ENCODE measurements around the gene PLAC8. TPM values are rescaled to one million over a fixed set of nuclear protein-coding genes. Genes with fewer than 3 reads are reported as not detected.
"Not testable (repeated sequence)": the region's sequence is repeated elsewhere in the genome, so short reads cannot be mapped to it uniquely, and the experiment has no call there.

PLAC8 gene
- total RNA-seq, 2 experiments from 2014 or later, result 193 to 198 TPM

DNA sequence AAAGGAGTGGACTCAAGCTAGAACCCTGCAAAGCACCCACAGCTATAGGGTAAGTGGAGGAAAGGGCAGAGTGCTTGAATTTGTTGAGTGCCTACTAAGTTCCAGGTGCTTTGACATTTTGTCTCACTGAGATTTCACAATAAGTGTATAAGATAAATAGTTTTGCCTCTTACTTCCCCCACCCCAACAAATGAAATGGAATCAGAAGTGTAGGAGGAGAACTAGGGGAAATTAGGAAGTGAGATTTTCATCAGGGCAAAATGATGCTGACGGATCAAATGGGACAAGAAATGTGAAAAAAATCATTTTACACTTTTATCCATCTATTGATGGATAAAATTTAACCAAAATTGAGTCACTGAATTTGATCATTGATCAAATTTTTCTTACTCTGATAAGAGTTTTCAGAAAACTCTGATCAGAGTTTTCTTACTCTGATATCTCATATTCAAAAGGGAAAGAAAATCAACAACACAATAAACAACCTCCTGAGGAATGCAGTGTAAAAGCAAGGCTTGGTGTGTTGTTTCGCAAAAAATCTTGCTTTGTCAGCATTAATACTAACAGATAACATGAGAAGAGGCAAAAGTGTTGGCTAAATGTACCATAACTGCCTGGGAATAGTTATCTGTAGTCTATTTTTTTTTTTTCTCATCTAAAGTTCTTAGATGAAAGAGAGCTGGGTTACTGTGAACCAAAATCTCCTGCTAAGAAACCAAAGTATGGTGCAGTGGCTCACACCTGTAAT lies 24.9 kb downstream of the PLAC8 start:
- no peak for ATAC-seq
- H3K36me3 Mint-ChIP-seq (ENCODE audit: low read depth), result peaks cover 70% of the 10 kb centered on the region
- ChIA-PET POLR2A (no interaction called here), CTCF (interaction anchor here (1.0 to 1.2 kb wide), 2 partner anchors 15 to 21 kb away, joined by 3 read pairs; no protein-coding TSS in a partner anchor)
- DNase-seq, result no peak
- H3K27me3 Mint-ChIP-seq (ENCODE audit: low read depth), result no peaks in the 10 kb centered on the region
- H3K27ac Mint-ChIP-seq, result peak overlapping the region; percentile 7
- no peak overlapping the region for H3K4me3 Mint-ChIP-seq
- H3K9me3 Mint-ChIP-seq (ENCODE audit: insufficient read depth), result no peaks in the 10 kb centered on the region
- H3K4me1 Mint-ChIP-seq (ENCODE audit: low read depth), result peaks cover 12% of the 10 kb centered on the region

DNA sequence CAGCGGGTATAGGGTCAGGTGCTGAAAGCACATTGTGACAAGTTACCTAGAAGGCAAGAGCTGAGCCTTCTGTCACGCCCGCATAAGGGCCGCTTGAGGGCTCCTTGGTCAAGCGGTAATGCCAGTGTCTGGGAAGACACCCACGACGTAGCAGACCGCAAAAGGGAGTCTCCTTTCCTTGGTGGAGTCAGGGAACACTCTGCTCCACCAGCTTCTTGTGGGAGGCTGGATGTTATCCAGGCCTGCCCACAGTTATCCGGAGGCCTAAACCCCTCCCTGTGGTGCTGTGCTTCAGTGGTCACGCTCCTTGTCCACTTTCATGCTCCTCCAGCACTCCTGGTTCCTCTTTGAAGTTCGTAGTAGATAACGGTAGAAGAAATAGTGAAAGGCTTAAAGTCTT lies 29.6 kb downstream of the PLAC8 start:
- ChIA-PET POLR2A (interaction anchor here (0.7 to 1.3 kb wide), 5 partner anchors 12 to 271 kb away, joined by 3 to 5 read pairs (median 4); no protein-coding TSS in a partner anchor), CTCF (interaction anchor here (0.6 to 4.4 kb wide), 17 partner anchors 10 to 198 kb away, joined by 3 to 39 read pairs (median 7); no protein-coding TSS in a partner anchor)
- Mint-ChIP-seq H3K4me1 (ENCODE audit: low read depth) (peaks cover 36% of the 10 kb centered on the region), H3K36me3 (ENCODE audit: low read depth) (peaks cover 55% of the 10 kb centered on the region)
- H3K27me3 Mint-ChIP-seq (ENCODE audit: low read depth); H3K4me3 Mint-ChIP-seq; H3K9me3 Mint-ChIP-seq (ENCODE audit: insufficient read depth); ATAC-seq; H3K27ac Mint-ChIP-seq; DNase-seq: not testable (repeated sequence)

DNA sequence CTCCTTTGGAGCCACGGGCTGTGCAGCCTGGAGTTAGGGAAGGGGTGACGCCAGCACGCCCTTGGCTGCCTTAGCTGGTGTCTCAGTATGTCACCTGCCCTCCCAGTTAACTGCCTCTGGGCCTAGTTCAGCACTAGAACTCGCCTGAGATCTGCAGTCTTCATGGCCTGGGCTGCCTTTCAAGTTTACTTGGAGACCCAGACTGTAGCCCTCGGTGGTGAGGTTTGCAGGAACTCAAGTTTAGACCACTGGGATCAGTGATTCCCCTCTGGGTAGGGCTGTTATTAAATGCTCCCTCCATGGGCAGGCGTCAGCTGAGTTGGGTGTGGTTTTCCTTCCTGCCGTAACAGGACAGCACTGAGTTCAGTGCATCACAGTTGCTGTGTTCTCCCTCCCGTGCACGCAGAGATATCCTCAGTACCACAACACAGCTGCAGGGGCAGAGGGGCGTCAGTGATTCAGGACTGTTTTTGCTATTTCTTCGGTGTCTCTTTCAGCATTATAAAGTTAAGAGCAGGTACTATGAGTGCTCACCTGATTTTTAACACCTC lies 30.5 kb downstream of the PLAC8 start:
- Mint-ChIP-seq H3K9me3 (ENCODE audit: insufficient read depth) (peaks cover 4% of the 10 kb centered on the region), H3K27ac (peak overlapping the region; percentile 90), H3K4me1 (ENCODE audit: low read depth) (peaks cover 36% of the 10 kb centered on the region), H3K4me3 (peak overlapping the region; percentile 38), H3K27me3 (ENCODE audit: low read depth) (no peaks in the 10 kb centered on the region), H3K36me3 (ENCODE audit: low read depth) (peaks cover 53% of the 10 kb centered on the region)
- peak; percentile 87 for DNase-seq
- ChIA-PET CTCF (interaction anchor here (0.6 to 4.4 kb wide), 23 partner anchors 9 to 200 kb away, joined by 3 to 39 read pairs (median 6); partner anchors contain the start of gene COQ2), POLR2A (interaction anchor here (0.7 to 1.6 kb wide), 7 partner anchors 9 to 134 kb away, joined by 3 to 5 read pairs (median 3); no protein-coding TSS in a partner anchor)
- ATAC-seq, result peak; percentile 98

DNA sequence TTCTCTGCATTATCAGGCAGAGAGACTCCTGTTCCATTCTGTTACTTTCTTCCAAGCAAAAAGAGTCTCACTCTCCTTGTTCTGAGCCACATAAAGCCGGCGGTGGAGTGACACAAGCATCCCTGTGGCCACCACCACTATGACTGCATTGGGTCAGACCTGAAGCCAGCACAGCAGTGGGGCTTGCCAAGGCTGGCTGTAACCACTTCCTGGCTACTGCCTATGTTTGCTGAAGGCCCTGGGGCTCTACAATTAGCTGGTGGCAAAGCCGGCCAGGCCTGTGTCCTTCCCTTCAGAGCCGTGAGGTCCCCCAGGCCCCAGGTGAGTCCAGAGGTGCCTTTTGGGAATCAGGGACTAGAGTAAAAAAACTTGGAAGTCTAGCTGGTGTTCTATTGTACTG lies 31.8 kb downstream of the PLAC8 start:
- ATAC-seq (no peak), DNase-seq (peak; percentile 27)
- peaks cover 39% of the 10 kb centered on the region for H3K4me1 Mint-ChIP-seq (ENCODE audit: low read depth)
- H3K27ac Mint-ChIP-seq, result peak overlapping the region; percentile 90
- peaks cover 46% of the 10 kb centered on the region for H3K36me3 Mint-ChIP-seq (ENCODE audit: low read depth)
- H3K4me3 Mint-ChIP-seq, result no peak overlapping the region
- ChIA-PET CTCF (interaction anchor here (1.2 to 4.4 kb wide), 8 partner anchors 8 to 199 kb away, joined by 3 to 39 read pairs (median 10); no protein-coding TSS in a partner anchor), POLR2A (interaction anchor here (0.6 to 1.6 kb wide), 4 partner anchors 9 to 105 kb away, joined by 3 to 4 read pairs (median 3); no protein-coding TSS in a partner anchor)
- H3K9me3 Mint-ChIP-seq (ENCODE audit: insufficient read depth), result peaks cover 4% of the 10 kb centered on the region
- H3K27me3 Mint-ChIP-seq (ENCODE audit: low read depth), result no peaks in the 10 kb centered on the region

DNA sequence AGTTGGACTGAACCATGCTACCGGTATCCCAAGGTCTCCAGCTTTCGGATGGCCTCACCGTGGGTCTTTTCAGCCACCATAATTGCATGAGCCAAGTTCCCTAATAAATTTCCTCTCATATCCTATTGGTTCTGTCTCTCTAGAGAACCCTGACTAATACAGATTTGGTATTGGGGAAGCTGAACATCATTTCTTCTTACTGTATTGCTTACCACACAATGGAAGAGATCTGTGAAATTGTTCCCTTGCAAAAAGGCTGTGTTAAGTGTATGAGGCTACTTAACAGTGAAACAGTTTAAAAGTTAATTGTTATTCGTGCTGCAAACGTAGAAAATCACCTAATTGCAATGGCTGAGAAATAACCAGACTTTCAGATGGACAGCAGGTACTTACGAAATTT lies 34.0 kb downstream of the PLAC8 start:
- H3K27me3 Mint-ChIP-seq (ENCODE audit: low read depth), result no peaks in the 10 kb centered on the region
- ChIA-PET CTCF (interaction anchor here (0.8 to 3.7 kb wide), 3 partner anchors 171 to 204 kb away, joined by 3 to 13 read pairs (median 6); partner anchors contain the start of gene COQ2), POLR2A (no interaction called here)
- H3K27ac Mint-ChIP-seq, result no peak overlapping the region
- peaks cover 40% of the 10 kb centered on the region for H3K4me1 Mint-ChIP-seq (ENCODE audit: low read depth)
- no peak for ATAC-seq
- DNase-seq, result no peak
- peaks cover 49% of the 10 kb centered on the region for H3K36me3 Mint-ChIP-seq (ENCODE audit: low read depth)
- H3K9me3 Mint-ChIP-seq (ENCODE audit: insufficient read depth), result peaks cover 4% of the 10 kb centered on the region
- H3K4me3 Mint-ChIP-seq, result no peak overlapping the region

DNA sequence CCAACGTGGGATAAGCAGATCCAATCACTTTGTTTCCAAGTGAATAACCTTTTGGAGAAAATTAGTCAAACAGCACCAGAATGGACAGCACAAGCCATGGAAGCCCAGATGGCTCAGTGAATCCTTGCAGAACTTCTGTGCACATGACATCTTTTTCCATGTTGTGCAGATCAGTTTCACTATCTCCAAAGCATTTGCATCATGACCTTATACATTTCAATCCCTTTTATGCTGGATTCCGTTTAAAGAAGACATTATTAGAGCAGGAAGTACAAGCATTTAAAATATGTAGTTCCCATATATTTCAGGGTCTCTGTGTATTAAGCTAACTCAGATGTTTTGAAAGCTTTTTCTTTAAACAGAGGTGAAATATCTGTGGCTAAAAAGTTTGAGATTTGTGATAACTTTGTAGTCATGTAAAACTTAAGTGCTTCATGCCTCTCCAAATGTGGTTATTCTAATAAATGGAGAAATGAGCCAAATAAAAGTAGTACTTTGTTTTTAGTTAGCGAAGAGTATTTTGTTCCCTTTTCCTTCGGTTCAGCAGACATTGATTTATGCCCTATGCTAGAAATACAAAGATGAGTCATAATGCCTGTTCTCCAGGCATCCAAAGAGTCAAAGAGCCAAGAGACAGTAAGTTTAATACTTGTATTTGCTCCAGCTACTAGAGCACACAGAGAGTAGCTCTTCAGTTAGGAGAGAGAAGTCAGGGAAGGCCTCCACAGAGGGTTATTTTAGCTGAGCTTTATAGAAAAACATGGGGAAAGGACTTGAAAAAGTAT lies 39.0 kb downstream of the PLAC8 start:
- DNase-seq, result no peak
- ChIA-PET CTCF (interaction anchor here (0.7 to 4.1 kb wide), 19 partner anchors 9 to 379 kb away, joined by 3 to 54 read pairs (median 4); partner anchors contain the start of gene COQ2), POLR2A (interaction anchor here (0.6 to 2.2 kb wide), 5 partner anchors 8 to 247 kb away, joined by 3 to 8 read pairs (median 3); no protein-coding TSS in a partner anchor)
- Mint-ChIP-seq H3K4me3 (no peak overlapping the region), H3K27me3 (ENCODE audit: low read depth) (no peaks in the 10 kb centered on the region), H3K9me3 (ENCODE audit: insufficient read depth) (no peaks in the 10 kb centered on the region), H3K27ac (no peak overlapping the region), H3K36me3 (ENCODE audit: low read depth) (peaks cover 47% of the 10 kb centered on the region), H3K4me1 (ENCODE audit: low read depth) (peaks cover 17% of the 10 kb centered on the region)
- no peak for ATAC-seq

DNA sequence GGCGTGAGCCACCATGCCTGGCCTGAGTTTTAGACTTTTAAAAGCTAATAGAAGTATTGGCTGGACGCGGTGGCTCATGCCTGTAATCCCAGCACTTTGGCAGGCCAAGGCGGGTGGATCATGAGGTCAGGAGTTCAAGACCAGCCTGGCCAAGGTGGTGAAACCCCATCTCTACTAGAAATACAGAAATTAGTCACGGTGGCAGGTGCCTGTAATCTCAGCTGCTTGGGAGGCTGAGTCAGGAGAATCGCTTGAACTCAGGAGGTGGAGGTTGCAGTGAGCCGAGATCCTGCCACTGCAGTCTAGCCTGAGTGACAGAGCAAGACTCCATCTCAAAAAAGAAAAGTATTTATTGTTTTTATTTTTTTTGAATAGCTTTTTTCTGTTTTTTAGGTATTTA lies 39.7 kb downstream of the PLAC8 start:
- ChIA-PET POLR2A (interaction anchor here (0.6 to 2.2 kb wide), 5 partner anchors 8 to 248 kb away, joined by 3 to 8 read pairs (median 3); no protein-coding TSS in a partner anchor), CTCF (interaction anchor here (0.6 to 4.1 kb wide), 26 partner anchors 10 to 379 kb away, joined by 3 to 54 read pairs (median 4); partner anchors contain the start of genes COPS4 and COQ2)
- not testable (repeated sequence) for H3K9me3 Mint-ChIP-seq (ENCODE audit: insufficient read depth); H3K27me3 Mint-ChIP-seq (ENCODE audit: low read depth); DNase-seq; ATAC-seq; H3K27ac Mint-ChIP-seq; H3K4me3 Mint-ChIP-seq
- peaks cover 51% of the 10 kb centered on the region for H3K36me3 Mint-ChIP-seq (ENCODE audit: low read depth)
- peaks cover 17% of the 10 kb centered on the region for H3K4me1 Mint-ChIP-seq (ENCODE audit: low read depth)

DNA sequence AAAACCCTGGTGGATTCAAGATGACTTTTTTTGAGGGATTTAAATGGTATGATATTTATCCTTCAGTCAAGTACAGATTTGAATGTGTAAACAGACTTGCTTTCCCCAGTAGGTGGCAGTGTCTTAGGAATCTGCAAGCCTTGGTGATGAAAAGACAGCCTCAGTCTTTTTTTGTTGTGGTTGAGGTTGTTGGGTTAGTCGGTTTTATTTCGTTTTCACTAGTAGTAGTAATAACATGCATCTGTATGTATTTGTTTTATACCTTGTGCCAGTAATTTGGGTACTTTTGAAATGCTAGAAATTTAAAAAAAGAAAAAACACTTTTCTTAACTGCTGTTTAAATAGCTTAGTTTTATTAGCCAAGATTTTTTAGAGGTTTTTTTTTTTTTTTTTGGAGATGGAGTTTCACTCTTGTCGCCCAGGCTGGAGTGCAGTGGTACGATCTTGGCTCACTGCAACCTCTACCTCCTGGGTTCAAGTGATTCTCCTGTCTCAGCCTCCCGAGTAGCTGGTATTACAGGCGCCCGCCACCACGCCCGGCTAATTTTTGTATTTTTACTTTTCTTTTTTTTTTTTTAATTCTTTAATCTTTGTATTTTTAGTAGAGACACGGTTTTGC lies 40.3 kb downstream of the PLAC8 start:
- Mint-ChIP-seq H3K36me3 (ENCODE audit: low read depth) (peaks cover 49% of the 10 kb centered on the region), H3K9me3 (ENCODE audit: insufficient read depth) (no peaks in the 10 kb centered on the region)
- POLR2A ChIA-PET, result interaction anchor here (0.6 to 2.2 kb wide), 4 partner anchors 9 to 164 kb away, joined by 3 to 8 read pairs (median 4); no protein-coding TSS in a partner anchor

DNA sequence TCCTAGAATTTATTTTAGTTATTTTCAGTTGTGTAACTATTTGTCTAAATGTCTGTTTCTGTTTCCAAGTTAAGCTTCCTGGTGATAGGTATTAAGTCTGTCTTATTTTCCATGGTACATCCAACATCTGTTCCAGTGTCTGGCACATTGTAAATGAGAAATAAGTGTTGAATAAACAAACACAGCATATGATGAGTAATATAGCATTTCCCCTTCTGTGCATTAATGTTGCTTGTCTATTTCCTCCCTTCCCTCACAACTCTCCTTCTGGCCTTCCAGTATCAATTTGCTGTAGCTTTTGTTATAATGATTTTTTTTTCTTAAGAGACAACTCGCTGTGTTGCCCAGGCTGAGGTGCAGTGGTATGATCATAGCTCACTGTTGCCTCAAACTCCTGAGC lies 43.4 kb downstream of the PLAC8 start:
- H3K27me3 Mint-ChIP-seq (ENCODE audit: low read depth), result no peaks in the 10 kb centered on the region
- no peak overlapping the region for H3K27ac Mint-ChIP-seq
- POLR2A ChIA-PET, result interaction anchor here (0.6 kb wide), 1 partner anchor 36 kb away, joined by 3 read pairs; no protein-coding TSS in a partner anchor
- H3K4me1 Mint-ChIP-seq (ENCODE audit: low read depth), result peaks cover 10% of the 10 kb centered on the region
- H3K4me3 Mint-ChIP-seq, result no peak overlapping the region
- H3K36me3 Mint-ChIP-seq (ENCODE audit: low read depth), result peaks cover 51% of the 10 kb centered on the region
- CTCF ChIA-PET, result interaction anchor here (0.7 to 2.2 kb wide), 10 partner anchors 13 to 234 kb away, joined by 3 to 9 read pairs (median 6); partner anchors contain the start of gene COQ2
- DNase-seq (no peak), ATAC-seq (no peak)
- no peaks in the 10 kb centered on the region for H3K9me3 Mint-ChIP-seq (ENCODE audit: insufficient read depth)

More for the DNA sequence above, 40.3 kb downstream of the PLAC8 start:
- Mint-ChIP-seq H3K27ac (peak overlapping the region; percentile 48), H3K4me3 (peak overlapping the region; percentile 59), H3K4me1 (ENCODE audit: low read depth) (peaks cover 17% of the 10 kb centered on the region), H3K27me3 (ENCODE audit: low read depth) (no peaks in the 10 kb centered on the region)
- ATAC-seq, result peak; percentile 91
- peak; percentile 84 for DNase-seq
- CTCF ChIA-PET, result interaction anchor here (0.6 to 4.1 kb wide), 27 partner anchors 10 to 380 kb away, joined by 3 to 54 read pairs (median 4); partner anchors contain the start of genes COPS4 and COQ2

DNA sequence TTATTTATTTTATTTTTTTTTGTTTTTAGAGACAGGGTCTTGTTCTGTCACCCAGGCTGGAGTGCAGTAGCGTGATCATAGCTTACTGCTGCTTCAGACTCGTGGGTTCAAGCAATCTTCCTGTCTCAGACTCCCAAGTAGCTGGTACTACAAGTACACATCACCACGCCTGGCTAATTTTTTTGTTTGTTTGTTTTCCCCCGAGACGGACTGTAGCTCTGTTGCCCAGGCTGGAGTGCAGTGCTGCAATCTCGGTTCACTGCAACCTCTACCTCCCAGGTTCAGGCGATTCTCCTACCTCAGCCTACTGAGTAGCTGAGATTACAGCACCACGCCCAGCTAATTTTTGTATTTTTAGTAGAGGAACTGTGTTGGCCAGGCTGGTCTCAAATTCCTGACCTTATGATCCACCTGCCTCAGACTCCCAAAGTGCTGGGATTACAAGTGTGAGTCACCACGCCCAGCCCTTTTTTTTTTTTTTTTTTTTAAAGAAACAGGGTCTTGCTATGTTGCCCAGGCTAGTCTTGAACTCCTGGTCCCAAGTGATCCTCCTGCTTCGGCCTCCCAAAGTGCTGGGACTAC lies 47.4 kb downstream of the PLAC8 start:
- Mint-ChIP-seq H3K36me3 (ENCODE audit: low read depth) (peaks cover 45% of the 10 kb centered on the region), H3K27me3 (ENCODE audit: low read depth) (no peaks in the 10 kb centered on the region), H3K27ac (no peak overlapping the region), H3K4me1 (ENCODE audit: low read depth) (peaks cover 2% of the 10 kb centered on the region), H3K4me3 (no peak overlapping the region), H3K9me3 (ENCODE audit: insufficient read depth) (no peaks in the 10 kb centered on the region)
- no peak for DNase-seq
- ChIA-PET CTCF (interaction anchor here (0.8 to 1.9 kb wide), 5 partner anchors 9 to 216 kb away, joined by 3 to 5 read pairs (median 3); no protein-coding TSS in a partner anchor), POLR2A (interaction anchor here (1.6 kb wide), 1 partner anchor 9 kb away, joined by 4 read pairs; no protein-coding TSS in a partner anchor)
- no peak for ATAC-seq
